ENCODE results near the gene PPP2R1B.

PPP2R1B gene

GRCh38 chr11:111691176-111691575, 75.0 kb downstream of the PPP2R1B start:
- no peak for DNase-seq

- no peak for DNase-seq
These were observed 78.2 kb downstream of the PPP2R1B start for GRCh38 chr11:111688013-111688412.

DNA sequence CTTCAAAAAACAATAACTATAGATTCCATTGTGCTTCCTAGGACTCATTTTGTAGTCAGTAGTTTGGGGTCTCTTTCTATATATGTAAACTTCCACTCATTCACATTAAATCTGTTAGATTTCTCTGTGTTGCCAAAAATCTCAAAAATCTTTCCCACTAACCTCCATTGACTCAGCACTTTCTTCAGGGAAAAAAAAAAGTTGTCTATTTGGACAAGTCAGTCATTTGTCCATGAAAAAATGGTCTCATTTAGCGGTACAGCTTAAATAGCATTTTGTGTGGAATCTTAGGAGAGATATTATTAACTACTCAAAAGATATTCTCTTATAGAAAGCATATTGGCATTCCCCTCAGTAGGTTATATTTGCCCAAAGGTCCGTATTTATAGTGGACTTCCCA, 81.9 kb downstream of the PPP2R1B start:
- no peak for DNase-seq

- no peak for DNase-seq
These were observed 82.4 kb downstream of the PPP2R1B start for GRCh38 chr11:111683806-111684205.

- no peak for DNase-seq
These were observed 85.6 kb downstream of the PPP2R1B start for GRCh38 chr11:111680486-111681175.

Data from NCI-H146 (cell line).